ENCODE measurements around the gene ARMC7.

GRCh38 chr17:75093548-75094158, 16.1 kb upstream of the ARMC7 start:
- TF ChIP-seq CTCF (IDR thresholded peaks at IDR 0.05) (no peak), EZH2 (IDR thresholded peaks at IDR 0.05; ENCODE audit: borderline replicate concordance, insufficient read depth, low read depth, low read length, poor library complexity, severe bottlenecking) (no peak)

All from B cell (primary cell).